Vagina (tissue), 2 donors: ENCODE results near the gene MARCHF3. TPM values are rescaled to one million over a fixed set of nuclear protein-coding genes. Genes with fewer than 3 reads are reported as not detected.

ENCODE experiments used
- DNase-seq, 2 donors: peaks; one replicate each; pipeline ENCODE4 v3.0.0-alpha.2; 2017; ENCODE audit errors: extremely low spot score in 2 of 2
- H3K27ac ChIP-seq: fragments of 200-600 bp; sonication (generic); one replicate; pipeline ENCODE4 v1.5.1; 2019
- H3K27me3 ChIP-seq: fragments of 200-600 bp; sonication (generic); one replicate; pipeline ENCODE4 v1.5.1; 2019
- H3K36me3 ChIP-seq, 2 donors: fragments of 200-600 bp; sonication (generic); one replicate each; pipeline ENCODE4 v1.5.1; 2017 to 2019
- H3K4me1 ChIP-seq: fragments of 200-600 bp; sonication (generic); one replicate; pipeline ENCODE4 v1.5.1; 2019
- H3K4me3 ChIP-seq, 2 donors: fragments of 200-600 bp; sonication (generic); 1 replicate in 1 of 2; 2 replicates in 1 of 2; pipeline ENCODE4 v1.5.1; 2016 to 2019
- H3K9me3 ChIP-seq: fragments of 200-600 bp; sonication (generic); one replicate; pipeline ENCODE4 v1.5.1; 2019
- CTCF ChIP-seq, 3 experiments: fragments of 450-650 bp in 2 of 3; fragments of 200-600 bp in 1 of 3; sonication (generic) in 1 of 3; IDR thresholded peaks; one replicate each; pipeline ENCODE4 v1.5.1; 2017 to 2019; ENCODE audit warnings: antibody characterized with exemption in 3 of 3, mild to moderate bottlenecking in 2 of 3, moderate library complexity in 2 of 3
- POLR2A ChIP-seq, 2 donors: fragments of 450-650 bp; IDR thresholded peaks; one replicate each; pipeline ENCODE4 v1.6.1; 2017; ENCODE audit warnings: antibody characterized with exemption in 2 of 2, mild to moderate bottlenecking in 2 of 2, moderate library complexity in 2 of 2
- POLR2AphosphoS5 ChIP-seq, 2 donors: sonication (generic); formaldehyde crosslinking; IDR thresholded peaks; one replicate each; pipeline ENCODE4 v1.9.0; 2017; ENCODE audit warnings: antibody characterized with exemption in 2 of 2, mild to moderate bottlenecking in 2 of 2, low read depth in 1 of 2; ENCODE audit not compliant: insufficient read depth in 1 of 2
- intact Hi-C: fragments of 100-400 bp; cut with DNase I; formaldehyde crosslinking; loops from one replicate; pipeline ENCODE4 v1.15.1; 2023
- total RNA-seq: library from RNA; depleted of rRNA; stranded (reverse); fragments of >200 nt; gene quantifications from one replicate; pipeline ENCODE4 v1.2.3, GENCODE V29; 2016

MARCHF3 gene
- total RNA-seq, 1 donor from 2014 or later = 2.0 TPM

GRCh38 chr5:126872561-126873354, 157.6 kb downstream of the MARCHF3 start:
- DNase-seq = no peak
- H3K4me1 ChIP-seq = peaks cover 9% of the 10 kb centered on the region
- no peaks in the 10 kb centered on the region for H3K36me3 ChIP-seq
- no peak overlapping the region for H3K27ac ChIP-seq
- no peaks in the 10 kb centered on the region for H3K27me3 ChIP-seq
- TF ChIP-seq CTCF (IDR thresholded peaks at IDR 0.05) (no peak), POLR2A (IDR thresholded peaks at IDR 0.05) (no peak), POLR2AphosphoS5 (IDR thresholded peaks at IDR 0.05; ENCODE audit: insufficient read depth in 1 of 2, low read depth in 1 of 2) (no peak)
- H3K9me3 ChIP-seq = no peaks in the 10 kb centered on the region
- no peak overlapping the region for H3K4me3 ChIP-seq
- intact Hi-C loops = no loop called here

- no peak for DNase-seq
- Histone ChIP-seq H3K27me3 (no peaks in the 10 kb centered on the region), H3K36me3 (no peaks in the 10 kb centered on the region), H3K4me1 (peaks cover 9% of the 10 kb centered on the region), H3K4me3 (no peak overlapping the region), H3K27ac (no peak overlapping the region), H3K9me3 (no peaks in the 10 kb centered on the region)
- TF ChIP-seq CTCF (IDR thresholded peaks at IDR 0.05) = no peak
- TF ChIP-seq POLR2AphosphoS5 (IDR thresholded peaks at IDR 0.05; ENCODE audit: insufficient read depth in 1 of 2, low read depth in 1 of 2) = no peak
- no peak for TF ChIP-seq POLR2A (IDR thresholded peaks at IDR 0.05)
- intact Hi-C loops = no loop called here
Observed at GRCh38 chr5:126871441-126871840, 158.9 kb downstream of the MARCHF3 start.

GRCh38 chr5:126869005-126869451, 161.3 kb downstream of the MARCHF3 start:
- intact Hi-C loops = no loop called here
- Histone ChIP-seq H3K27me3 (no peaks in the 10 kb centered on the region), H3K4me1 (peaks cover 9% of the 10 kb centered on the region), H3K9me3 (no peaks in the 10 kb centered on the region), H3K27ac (no peak overlapping the region), H3K36me3 (no peaks in the 10 kb centered on the region), H3K4me3 (peak overlapping the region in 1 of 2 donors; percentile 22)
- TF ChIP-seq POLR2A (IDR thresholded peaks at IDR 0.05) = no peak
- TF ChIP-seq CTCF (IDR thresholded peaks at IDR 0.05) = no peak
- TF ChIP-seq POLR2AphosphoS5 (IDR thresholded peaks at IDR 0.05; ENCODE audit: insufficient read depth in 1 of 2, low read depth in 1 of 2) = no peak
- DNase-seq = no peak

GRCh38 chr5:126868338-126869004, 161.9 kb downstream of the MARCHF3 start:
- Histone ChIP-seq H3K4me3 (no peak overlapping the region), H3K36me3 (no peaks in the 10 kb centered on the region), H3K4me1 (peaks cover 9% of the 10 kb centered on the region), H3K9me3 (no peaks in the 10 kb centered on the region), H3K27me3 (no peaks in the 10 kb centered on the region), H3K27ac (no peak overlapping the region)
- intact Hi-C loops = no loop called here
- TF ChIP-seq POLR2A (IDR thresholded peaks at IDR 0.05) = no peak
- no peak for TF ChIP-seq POLR2AphosphoS5 (IDR thresholded peaks at IDR 0.05; ENCODE audit: insufficient read depth in 1 of 2, low read depth in 1 of 2)
- no peak for TF ChIP-seq CTCF (IDR thresholded peaks at IDR 0.05)
- no peak for DNase-seq
